ENCODE results near the gene SPOCK1. TPM values are rescaled to one million over a fixed set of nuclear protein-coding genes. Genes with fewer than 3 reads are reported as not detected.

SPOCK1 gene
- total and polyA plus RNA-seq, 2 experiments from 2014 or later: 8.2 to 10.5 TPM

GRCh38 chr5:137194300-137194699 is 304.8 kb downstream of the SPOCK1 start (continued):
- no peak for TF ChIP-seq ZNF462 (CRISPR knock-in tag; IDR thresholded peaks at IDR 0.05)
- no peak for TF ChIP-seq CTCF (conservative IDR thresholded peaks at IDR 0.05; ENCODE audit: low read depth in 2 of 2)
- TF ChIP-seq STAT1 (IDR thresholded peaks at IDR 0.05; ENCODE audit: unreplicated experiment): no peak
- no peak for TF ChIP-seq CREB1 (CRISPR knock-in tag; IDR thresholded peaks at IDR 0.05; ENCODE audit: low read depth)
- no peak for TF ChIP-seq JUNB (IDR thresholded peaks at IDR 0.05; ENCODE audit: unreplicated experiment)
- no peak for TF ChIP-seq EZH2phosphoT487 (IDR thresholded peaks at IDR 0.05; ENCODE audit: unreplicated experiment)
- no peak for TF ChIP-seq REST (IDR thresholded peaks at IDR 0.05; ENCODE audit: unreplicated experiment)

All from GM23338 (cell line).